ENCODE results near the gene OAS3.

- TF ChIP-seq CTCF (IDR thresholded peaks at IDR 0.05) (no peak), ZBTB33 (IDR thresholded peaks at IDR 0.05; ENCODE audit: borderline replicate concordance, low read depth) (no peak), FOXM1 (IDR thresholded peaks at IDR 0.05; ENCODE audit: low read depth) (no peak), USF2 (IDR thresholded peaks at IDR 0.05; ENCODE audit: borderline replicate concordance, low read depth, low read length) (no peak)
These were observed 10.3 kb upstream of the OAS3 start for GRCh38 chr12:112927925-112928324.
